ENCODE data around the gene OR5D13. TPM values are rescaled to one million over a fixed set of nuclear protein-coding genes. Genes with fewer than 3 reads are reported as not detected.

Gene OR5D13
- total and polyA plus RNA-seq, 2 of the 13 experiments (the other 11 are each of a cell fraction or from before 2014, with no cell fraction given), result not detected

GRCh38 chr11:55732936-55733335 is 40.3 kb upstream of the OR5D13 start (continued):
- no peak for TF ChIP-seq PCBP2 (optimal IDR thresholded peaks at IDR 0.05; ENCODE audit: low read depth, low read length, poor library complexity, severe bottlenecking)
- no peak for TF ChIP-seq ZNF547 (CRISPR knock-in tag; IDR thresholded peaks at IDR 0.05)
- no peak for TF ChIP-seq DMTF1 (CRISPR knock-in tag; IDR thresholded peaks at IDR 0.05)
- no peak for TF ChIP-seq HMG20B (CRISPR knock-in tag; conservative IDR thresholded peaks at IDR 0.05)
- TF ChIP-seq GRHL1 (CRISPR knock-in tag; conservative IDR thresholded peaks at IDR 0.05), result no peak
- no peak for TF ChIP-seq ZNF619 (CRISPR knock-in tag; IDR thresholded peaks at IDR 0.05)
- no peak for TF ChIP-seq ZNF7 (CRISPR knock-in tag; IDR thresholded peaks at IDR 0.05)

GRCh38 chr11:55791606-55792005 is 18.4 kb downstream of the OR5D13 start:
- in situ Hi-C loops (cut with HindIII; ENCODE audit: extremely low pct_ligation_motif_present, low pct_unique_long_range_greater_than_20kb) (no loop called here), intact Hi-C loops (cut with micrococcal nuclease; ENCODE audit: unreplicated experiment) (no loop called here)
- no peak overlapping the region for H3K27ac ChIP-seq (ENCODE audit: extremely low read length, insufficient read depth, low read length)
- no peak for ATAC-seq
- no peaks in the 10 kb centered on the region for H3K27me3 ChIP-seq (ENCODE audit: control insufficient read depth in 1 of 2, insufficient read depth in 2 of 2, low read length in 2 of 2)
- ChIA-PET CTCF (ENCODE audit: low intra/inter-chr PET ratio, low total read pairs) (no interaction called here), POLR2A (no interaction called here)
- FAIRE-seq, result no peak
- DNase-seq (ENCODE audit: low spot score), result no peak
- H3K9ac ChIP-seq (ENCODE audit: insufficient read depth, low read depth, low read length), result no peak overlapping the region
- H3K79me2 ChIP-seq (ENCODE audit: insufficient read depth, low read length), result no peaks in the 10 kb centered on the region
- H4K20me1 ChIP-seq (ENCODE audit: insufficient read depth, low read length), result no peaks in the 10 kb centered on the region
- no peaks in the 10 kb centered on the region for H3K4me1 ChIP-seq (ENCODE audit: insufficient read depth, low read length)
- no peak overlapping the region for H2AFZ ChIP-seq (ENCODE audit: low read length)
- H3K9me3 ChIP-seq (ENCODE audit: low read length), result peaks cover 62% of the 10 kb centered on the region
- 2% methylated on average over 1 of the region's 1 CpG for WGBS (ENCODE audit: low lambda C conversion rate)
- no peak overlapping the region for H3K4me2 ChIP-seq (ENCODE audit: low read depth, low read length)
- H3K36me3 ChIP-seq (replicated peaks in 1 of 2; ENCODE audit: control insufficient read depth in 1 of 2, insufficient read depth in 2 of 2, low read length in 2 of 2), result no peaks in the 10 kb centered on the region
- TF ChIP-seq MAFF (IDR thresholded peaks at IDR 0.05; ENCODE audit: low read depth, low read length), result peak; percentile 44; the same call in 1 of the 2 replicates
- TF ChIP-seq MAFK (conservative IDR thresholded peaks at IDR 0.05 in 1 of 2, IDR thresholded peaks at IDR 0.05 in 1 of 2; ENCODE audit: low read length in 2 of 2), result peak; percentile 23 to 76; a peak in 3 of 4 replicates
- no peak for TF ChIP-seq THAP9 (CRISPR knock-in tag; IDR thresholded peaks at IDR 0.05; ENCODE audit: borderline replicate concordance)
- no TSS peak for BruUV-seq (replicated peaks)
- H3K4me3 ChIP-seq (replicated peaks in 1 of 3; ENCODE audit: insufficient read depth in 1 of 3, low read depth in 2 of 3, low read length in 3 of 3), result no peak overlapping the region
